Measurements from ENCODE around the gene HAL. TPM values are rescaled to one million over a fixed set of nuclear protein-coding genes. Genes with fewer than 3 reads are reported as not detected.

Gene HAL
- polyA plus RNA-seq, 2 of the 4 experiments (the other 2 are of a cell fraction) = 0.22 to 0.43 TPM

DNA sequence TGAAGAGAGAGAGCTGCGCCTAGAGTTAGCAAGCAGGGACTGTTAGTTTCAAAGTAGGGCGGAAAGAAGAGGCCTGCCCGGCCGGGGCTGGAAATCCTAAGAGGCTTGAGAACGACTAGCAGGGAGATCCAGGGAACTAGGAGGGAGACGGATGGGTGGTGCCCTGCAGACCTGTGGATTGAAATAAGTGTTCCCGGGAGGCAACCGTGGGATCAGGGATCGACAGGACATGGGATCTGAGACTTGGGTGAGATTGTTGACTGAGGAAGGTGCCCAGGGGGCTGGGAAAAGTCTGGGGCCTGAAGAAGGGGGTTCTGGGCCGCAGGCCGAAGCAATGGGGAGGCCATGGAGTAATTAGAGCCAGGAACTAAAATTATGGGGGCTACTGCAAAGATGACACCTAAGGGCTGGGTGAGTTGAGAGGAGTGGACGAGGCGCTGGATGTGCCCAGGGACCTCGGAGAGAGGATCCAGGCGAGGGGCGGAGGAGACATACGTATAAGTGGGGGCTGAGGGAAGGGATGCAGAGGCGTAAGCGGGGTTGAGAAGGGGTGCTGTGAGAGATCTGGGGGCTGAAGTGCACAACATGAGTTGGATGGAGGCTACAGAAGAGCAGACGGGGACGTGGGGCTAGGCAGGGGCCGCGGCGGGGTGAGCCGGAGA, 38.6 kb upstream of the HAL start:
- ChIA-PET POLR2A (interaction anchor here (1.7 kb wide), 1 partner anchor 92 kb away, joined by 11 read pairs; the partner anchor contains the start of genes AMDHD1 and CCDC38), CTCF (interaction anchor here (1.5 kb wide), 1 partner anchor 36 kb away, joined by 5 read pairs; no protein-coding TSS in a partner anchor)
- Histone ChIP-seq H3K27ac (peak overlapping the region; percentile 78 to 90), H3K9me3 (no peaks in the 10 kb centered on the region), H3K4me1 (peaks cover 18% of the 10 kb centered on the region), H3K4me2 (peak overlapping the region; percentile 85), H3K4me3 (peak overlapping the region; percentile 67)
- ATAC-seq (peak; percentile 65 to 70), FAIRE-seq (no peak), DNase-seq (ENCODE audit: low read depth in 1 of 2, low spot score in 1 of 2) (peak in 1 of 2 experiments; percentile 38)
- 2% methylated on average over 24 of the region's 25 CpGs for WGBS (ENCODE audit: missing lambda C conversion rate)
- TF ChIP-seq HEYL (CRISPR knock-in tag; IDR thresholded peaks at IDR 0.05) = no peak
- TF ChIP-seq ESRRA (IDR thresholded peaks at IDR 0.05; ENCODE audit: borderline replicate concordance, low read length) = no peak
- no peak for TF ChIP-seq FOSB (CRISPR knock-in tag; IDR thresholded peaks at IDR 0.05)
- TF ChIP-seq GATA3 (IDR thresholded peaks at IDR 0.05; ENCODE audit: borderline replicate concordance) = no peak
- TF ChIP-seq HOXB13 (CRISPR knock-in tag; IDR thresholded peaks at IDR 0.05; ENCODE audit: low read depth) = no peak
- TF ChIP-seq SREBF2 (IDR thresholded peaks at IDR 0.05) = no peak
- TF ChIP-seq, protein P1, sequence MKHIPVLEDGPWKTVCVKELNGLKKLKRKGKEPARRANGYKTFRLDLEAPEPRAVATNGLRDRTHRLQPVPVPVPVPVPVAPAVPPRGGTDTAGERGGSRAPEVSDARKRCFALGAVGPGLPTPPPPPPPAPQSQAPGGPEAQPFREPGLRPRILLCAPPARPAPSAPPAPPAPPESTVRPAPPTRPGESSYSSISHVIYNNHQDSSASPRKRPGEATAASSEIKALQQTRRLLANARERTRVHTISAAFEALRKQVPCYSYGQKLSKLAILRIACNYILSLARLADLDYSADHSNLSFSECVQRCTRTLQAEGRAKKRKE (CRISPR knock-in tag; IDR thresholded peaks at IDR 0.05; ENCODE audit: low read depth) = no peak
- no peak for TF ChIP-seq MAZ (IDR thresholded peaks at IDR 0.05; ENCODE audit: borderline replicate concordance, low read depth, low read length)
- TF ChIP-seq, protein P2, sequence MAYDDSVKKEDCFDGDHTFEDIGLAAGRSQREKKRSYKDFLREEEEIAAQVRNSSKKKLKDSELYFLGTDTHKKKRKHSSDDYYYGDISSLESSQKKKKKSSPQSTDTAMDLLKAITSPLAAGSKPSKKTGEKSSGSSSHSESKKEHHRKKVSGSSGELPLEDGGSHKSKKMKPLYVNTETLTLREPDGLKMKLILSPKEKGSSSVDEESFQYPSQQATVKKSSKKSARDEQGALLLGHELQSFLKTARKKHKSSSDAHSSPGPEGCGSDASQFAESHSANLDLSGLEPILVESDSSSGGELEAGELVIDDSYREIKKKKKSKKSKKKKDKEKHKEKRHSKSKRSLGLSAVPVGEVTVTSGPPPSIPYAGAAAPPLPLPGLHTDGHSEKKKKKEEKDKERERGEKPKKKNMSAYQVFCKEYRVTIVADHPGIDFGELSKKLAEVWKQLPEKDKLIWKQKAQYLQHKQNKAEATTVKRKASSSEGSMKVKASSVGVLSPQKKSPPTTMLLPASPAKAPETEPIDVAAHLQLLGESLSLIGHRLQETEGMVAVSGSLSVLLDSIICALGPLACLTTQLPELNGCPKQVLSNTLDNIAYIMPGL (CRISPR knock-in tag; IDR thresholded peaks at IDR 0.05; ENCODE audit: borderline replicate concordance) = no peak
- TF ChIP-seq EHF (CRISPR knock-in tag; IDR thresholded peaks at IDR 0.05) = no peak
- no peak for TF ChIP-seq CHD2 (IDR thresholded peaks at IDR 0.05; ENCODE audit: low read length, partially characterized antibody)
- TF ChIP-seq FOXS1 (CRISPR knock-in tag; IDR thresholded peaks at IDR 0.05) = no peak
- TF ChIP-seq RCOR1 (IDR thresholded peaks at IDR 0.05; ENCODE audit: low read depth, low read length) = no peak
- no peak for TF ChIP-seq HOXA7 (CRISPR knock-in tag; IDR thresholded peaks at IDR 0.05)

DNA sequence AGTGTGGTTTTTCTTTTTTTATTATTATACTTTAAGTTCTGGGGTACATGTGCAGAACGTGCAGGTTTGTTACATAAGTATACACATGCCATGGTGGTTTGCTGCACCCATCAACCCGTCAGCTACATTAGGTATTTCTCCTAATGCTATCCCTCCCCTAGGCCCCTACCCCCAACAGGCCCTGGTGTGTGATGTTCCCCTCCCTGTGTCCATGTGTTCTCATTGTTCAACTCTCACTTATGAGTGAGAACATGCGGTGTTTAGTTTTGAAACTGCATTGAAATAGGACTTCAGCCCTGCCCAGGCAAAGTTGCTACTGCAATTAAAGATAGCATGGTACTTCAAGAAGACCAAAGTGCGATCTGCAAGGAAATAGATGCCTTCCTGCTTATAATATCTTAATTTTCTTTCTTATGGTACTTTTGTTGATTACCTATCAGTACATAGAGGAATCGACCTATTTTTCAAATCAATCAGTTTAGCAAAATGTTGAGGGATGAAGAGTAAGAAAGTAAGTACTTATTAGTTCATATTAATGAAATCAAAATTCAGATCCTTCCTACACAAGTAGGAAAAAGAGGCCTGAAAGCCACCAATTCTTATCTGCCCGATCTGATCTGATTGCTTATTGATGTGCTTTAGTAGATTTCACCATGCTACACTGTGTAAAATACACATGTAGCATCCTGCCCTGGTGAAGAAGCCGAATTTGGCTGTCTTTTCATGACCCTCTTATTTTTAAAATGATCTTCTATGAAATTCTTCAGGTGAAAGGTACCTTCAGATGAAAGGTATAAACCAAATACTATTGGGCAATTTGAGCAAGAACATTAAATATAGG, 37.6 kb upstream of the HAL start:
- peaks cover 18% of the 10 kb centered on the region for H3K4me1 ChIP-seq
- peak overlapping the region; percentile 67 for H3K4me3 ChIP-seq
- DNase-seq (ENCODE audit: low read depth in 1 of 2, low spot score in 1 of 2) (no peak), ATAC-seq (no peak), FAIRE-seq (no peak)
- H3K27ac ChIP-seq = no peak overlapping the region
- CTCF ChIA-PET = no interaction called here
- WGBS (ENCODE audit: missing lambda C conversion rate) = 65% methylated on average over 7 of the region's 7 CpGs
- TF ChIP-seq, protein P3, sequence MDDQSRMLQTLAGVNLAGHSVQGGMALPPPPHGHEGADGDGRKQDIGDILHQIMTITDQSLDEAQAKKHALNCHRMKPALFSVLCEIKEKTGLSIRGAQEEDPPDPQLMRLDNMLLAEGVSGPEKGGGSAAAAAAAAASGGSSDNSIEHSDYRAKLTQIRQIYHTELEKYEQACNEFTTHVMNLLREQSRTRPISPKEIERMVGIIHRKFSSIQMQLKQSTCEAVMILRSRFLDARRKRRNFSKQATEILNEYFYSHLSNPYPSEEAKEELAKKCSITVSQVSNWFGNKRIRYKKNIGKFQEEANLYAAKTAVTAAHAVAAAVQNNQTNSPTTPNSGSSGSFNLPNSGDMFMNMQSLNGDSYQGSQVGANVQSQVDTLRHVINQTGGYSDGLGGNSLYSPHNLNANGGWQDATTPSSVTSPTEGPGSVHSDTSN (IDR thresholded peaks at IDR 0.05) = no peak
- TF ChIP-seq FOXS1 (CRISPR knock-in tag; IDR thresholded peaks at IDR 0.05) (no peak), CBX2 (IDR thresholded peaks at IDR 0.05; ENCODE audit: borderline replicate concordance, low read depth) (no peak), JUN (IDR thresholded peaks at IDR 0.05) (no peak), FOSB (CRISPR knock-in tag; IDR thresholded peaks at IDR 0.05) (no peak), KDM5A (IDR thresholded peaks at IDR 0.05) (no peak), NPAS2 (CRISPR knock-in tag; IDR thresholded peaks at IDR 0.05; ENCODE audit: borderline replicate concordance) (no peak), RFX5 (IDR thresholded peaks at IDR 0.05) (no peak), PHF8 (IDR thresholded peaks at IDR 0.05; ENCODE audit: borderline replicate concordance, low read depth) (no peak), GATA3 (IDR thresholded peaks at IDR 0.05; ENCODE audit: borderline replicate concordance) (no peak), RCOR1 (IDR thresholded peaks at IDR 0.05; ENCODE audit: low read depth, low read length) (no peak), HOXA7 (CRISPR knock-in tag; IDR thresholded peaks at IDR 0.05) (no peak), CHD4 (IDR thresholded peaks at IDR 0.05; ENCODE audit: borderline replicate concordance) (no peak), CHD2 (IDR thresholded peaks at IDR 0.05; ENCODE audit: low read length, partially characterized antibody) (no peak), RAD21 (conservative IDR thresholded peaks at IDR 0.05 in 1 of 2, IDR thresholded peaks at IDR 0.05 in 1 of 2) (no peak)
- TF ChIP-seq, protein P4, sequence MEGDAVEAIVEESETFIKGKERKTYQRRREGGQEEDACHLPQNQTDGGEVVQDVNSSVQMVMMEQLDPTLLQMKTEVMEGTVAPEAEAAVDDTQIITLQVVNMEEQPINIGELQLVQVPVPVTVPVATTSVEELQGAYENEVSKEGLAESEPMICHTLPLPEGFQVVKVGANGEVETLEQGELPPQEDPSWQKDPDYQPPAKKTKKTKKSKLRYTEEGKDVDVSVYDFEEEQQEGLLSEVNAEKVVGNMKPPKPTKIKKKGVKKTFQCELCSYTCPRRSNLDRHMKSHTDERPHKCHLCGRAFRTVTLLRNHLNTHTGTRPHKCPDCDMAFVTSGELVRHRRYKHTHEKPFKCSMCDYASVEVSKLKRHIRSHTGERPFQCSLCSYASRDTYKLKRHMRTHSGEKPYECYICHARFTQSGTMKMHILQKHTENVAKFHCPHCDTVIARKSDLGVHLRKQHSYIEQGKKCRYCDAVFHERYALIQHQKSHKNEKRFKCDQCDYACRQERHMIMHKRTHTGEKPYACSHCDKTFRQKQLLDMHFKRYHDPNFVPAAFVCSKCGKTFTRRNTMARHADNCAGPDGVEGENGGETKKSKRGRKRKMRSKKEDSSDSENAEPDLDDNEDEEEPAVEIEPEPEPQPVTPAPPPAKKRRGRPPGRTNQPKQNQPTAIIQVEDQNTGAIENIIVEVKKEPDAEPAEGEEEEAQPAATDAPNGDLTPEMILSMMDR (IDR thresholded peaks at IDR 0.05) = no peak
- TF ChIP-seq, protein P5, sequence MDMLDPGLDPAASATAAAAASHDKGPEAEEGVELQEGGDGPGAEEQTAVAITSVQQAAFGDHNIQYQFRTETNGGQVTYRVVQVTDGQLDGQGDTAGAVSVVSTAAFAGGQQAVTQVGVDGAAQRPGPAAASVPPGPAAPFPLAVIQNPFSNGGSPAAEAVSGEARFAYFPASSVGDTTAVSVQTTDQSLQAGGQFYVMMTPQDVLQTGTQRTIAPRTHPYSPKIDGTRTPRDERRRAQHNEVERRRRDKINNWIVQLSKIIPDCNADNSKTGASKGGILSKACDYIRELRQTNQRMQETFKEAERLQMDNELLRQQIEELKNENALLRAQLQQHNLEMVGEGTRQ (IDR thresholded peaks at IDR 0.05) = no peak
- TF ChIP-seq, protein P6, sequence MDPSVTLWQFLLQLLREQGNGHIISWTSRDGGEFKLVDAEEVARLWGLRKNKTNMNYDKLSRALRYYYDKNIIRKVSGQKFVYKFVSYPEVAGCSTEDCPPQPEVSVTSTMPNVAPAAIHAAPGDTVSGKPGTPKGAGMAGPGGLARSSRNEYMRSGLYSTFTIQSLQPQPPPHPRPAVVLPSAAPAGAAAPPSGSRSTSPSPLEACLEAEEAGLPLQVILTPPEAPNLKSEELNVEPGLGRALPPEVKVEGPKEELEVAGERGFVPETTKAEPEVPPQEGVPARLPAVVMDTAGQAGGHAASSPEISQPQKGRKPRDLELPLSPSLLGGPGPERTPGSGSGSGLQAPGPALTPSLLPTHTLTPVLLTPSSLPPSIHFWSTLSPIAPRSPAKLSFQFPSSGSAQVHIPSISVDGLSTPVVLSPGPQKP (IDR thresholded peaks at IDR 0.05; ENCODE audit: low read depth, low read length) = no peak
- no peaks in the 10 kb centered on the region for H3K9me3 ChIP-seq
- peak overlapping the region; percentile 85 for H3K4me2 ChIP-seq
- POLR2A ChIA-PET = no interaction called here

All from A549 (cell line).